ENCODE measurements around the gene UBAP1L. TPM values are rescaled to one million over a fixed set of nuclear protein-coding genes. Genes with fewer than 3 reads are reported as not detected.
A peak's percentile ranks its signal among the peaks of the same experiment; 100 is the strongest.

The UBAP1L gene
- total RNA-seq, 1 donor: 3.3 TPM

DNA sequence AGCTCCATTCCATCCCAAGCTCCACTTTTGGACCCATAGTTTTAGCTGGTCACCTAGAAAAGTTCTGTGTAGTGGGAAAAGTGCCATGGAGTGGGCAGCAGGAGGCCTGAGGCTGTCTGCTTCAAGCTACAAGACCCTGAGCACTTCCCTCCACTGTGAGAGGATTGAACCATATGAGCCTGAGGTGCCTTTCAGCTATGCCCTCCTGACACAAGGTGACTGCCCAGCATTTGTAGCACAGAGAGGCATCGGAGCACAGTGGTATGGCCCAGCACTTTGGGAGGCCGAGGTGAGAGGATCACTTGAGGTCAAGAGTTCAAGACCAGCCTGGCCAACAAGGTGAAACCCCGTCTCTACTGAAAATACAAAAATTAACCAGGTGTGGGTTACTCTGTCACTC, 42.4 kb downstream of the UBAP1L start:
- peaks cover 7% of the 10 kb centered on the region for H3K27me3 ChIP-seq (ENCODE audit: insufficient read depth, low read length)
- H3K9me3 ChIP-seq (ENCODE audit: low read depth, low read length): no peaks in the 10 kb centered on the region
- no peak overlapping the region for H2AFZ ChIP-seq (ENCODE audit: low read length)
- H4K20me1 ChIP-seq (ENCODE audit: insufficient read depth, low read length): no peaks in the 10 kb centered on the region
- TF ChIP-seq, protein P1, sequence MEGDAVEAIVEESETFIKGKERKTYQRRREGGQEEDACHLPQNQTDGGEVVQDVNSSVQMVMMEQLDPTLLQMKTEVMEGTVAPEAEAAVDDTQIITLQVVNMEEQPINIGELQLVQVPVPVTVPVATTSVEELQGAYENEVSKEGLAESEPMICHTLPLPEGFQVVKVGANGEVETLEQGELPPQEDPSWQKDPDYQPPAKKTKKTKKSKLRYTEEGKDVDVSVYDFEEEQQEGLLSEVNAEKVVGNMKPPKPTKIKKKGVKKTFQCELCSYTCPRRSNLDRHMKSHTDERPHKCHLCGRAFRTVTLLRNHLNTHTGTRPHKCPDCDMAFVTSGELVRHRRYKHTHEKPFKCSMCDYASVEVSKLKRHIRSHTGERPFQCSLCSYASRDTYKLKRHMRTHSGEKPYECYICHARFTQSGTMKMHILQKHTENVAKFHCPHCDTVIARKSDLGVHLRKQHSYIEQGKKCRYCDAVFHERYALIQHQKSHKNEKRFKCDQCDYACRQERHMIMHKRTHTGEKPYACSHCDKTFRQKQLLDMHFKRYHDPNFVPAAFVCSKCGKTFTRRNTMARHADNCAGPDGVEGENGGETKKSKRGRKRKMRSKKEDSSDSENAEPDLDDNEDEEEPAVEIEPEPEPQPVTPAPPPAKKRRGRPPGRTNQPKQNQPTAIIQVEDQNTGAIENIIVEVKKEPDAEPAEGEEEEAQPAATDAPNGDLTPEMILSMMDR (IDR thresholded peaks at IDR 0.05; ENCODE audit: extremely low read depth, low read depth, low read length): no peak
- no peak overlapping the region for H3K4me3 ChIP-seq (ENCODE audit: insufficient read depth, low read length)
- H3K4me2 ChIP-seq (ENCODE audit: insufficient read depth, low read length): no peak overlapping the region
- H3K79me2 ChIP-seq (ENCODE audit: insufficient read depth, low read length): no peaks in the 10 kb centered on the region
- no peaks in the 10 kb centered on the region for H3K36me3 ChIP-seq (ENCODE audit: insufficient read depth, low read length)
- no peak overlapping the region for H3K27ac ChIP-seq (ENCODE audit: low read depth, low read length)
- peaks cover 25% of the 10 kb centered on the region for H3K4me1 ChIP-seq (ENCODE audit: insufficient read depth, low read length)
- DNase-seq (ENCODE audit: insufficient read length, low spot score, missing footprints): peak; percentile 77

DNA sequence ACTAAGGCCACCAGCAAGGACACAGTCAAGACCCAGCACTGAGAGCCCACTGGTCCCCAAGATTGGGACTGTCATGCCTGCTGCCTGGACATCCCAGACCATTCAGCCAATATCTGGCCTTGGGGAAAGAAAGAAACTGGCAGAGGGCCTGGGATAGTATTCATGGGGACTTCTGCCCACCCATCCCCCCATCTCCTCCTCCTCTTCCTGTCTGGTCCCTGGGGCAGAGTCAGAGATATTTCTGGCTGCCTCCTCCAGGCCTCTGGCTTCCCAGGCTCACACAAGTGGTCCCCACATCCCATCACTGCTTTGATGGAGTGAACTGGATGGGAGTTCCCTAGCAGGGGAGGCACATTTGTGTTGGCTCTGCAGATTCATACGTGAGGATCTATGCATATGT, 43.0 kb downstream of the UBAP1L start:
- Histone ChIP-seq H3K79me2 (ENCODE audit: insufficient read depth, low read length) (no peaks in the 10 kb centered on the region), H3K9me3 (ENCODE audit: low read depth, low read length) (no peaks in the 10 kb centered on the region), H3K4me1 (ENCODE audit: insufficient read depth, low read length) (peaks cover 25% of the 10 kb centered on the region), H2AFZ (ENCODE audit: low read length) (no peak overlapping the region), H4K20me1 (ENCODE audit: insufficient read depth, low read length) (no peaks in the 10 kb centered on the region), H3K27me3 (ENCODE audit: insufficient read depth, low read length) (peaks cover 13% of the 10 kb centered on the region), H3K27ac (ENCODE audit: low read depth, low read length) (no peak overlapping the region), H3K36me3 (ENCODE audit: insufficient read depth, low read length) (no peaks in the 10 kb centered on the region), H3K4me3 (ENCODE audit: insufficient read depth, low read length) (no peak overlapping the region), H3K4me2 (ENCODE audit: insufficient read depth, low read length) (no peak overlapping the region)
- DNase-seq (ENCODE audit: insufficient read length, low spot score, missing footprints): peak; percentile 95
- TF ChIP-seq, protein P1 (IDR thresholded peaks at IDR 0.05; ENCODE audit: extremely low read depth, low read depth, low read length): no peak

DNA sequence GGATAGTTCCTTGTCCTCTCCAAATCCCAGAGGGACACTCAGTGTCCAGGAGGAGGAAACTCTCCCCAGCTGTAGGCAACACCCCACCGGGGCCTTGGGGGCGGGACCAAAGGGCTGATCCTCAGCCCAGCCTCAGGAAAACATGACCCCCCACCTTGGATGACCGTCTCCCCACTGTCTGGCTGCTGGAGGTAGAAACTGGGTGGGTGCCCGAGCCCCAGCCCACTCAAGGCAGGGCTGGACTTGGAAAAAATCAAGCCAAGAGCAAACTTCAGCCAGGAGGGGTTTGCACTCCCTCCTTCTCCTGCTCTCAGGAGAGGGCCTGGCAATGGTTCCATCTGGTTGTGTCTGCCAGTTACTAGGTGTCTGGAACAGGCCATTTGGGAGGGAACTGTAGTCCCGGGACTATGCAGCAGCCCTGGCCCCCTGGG, 43.6 kb downstream of the UBAP1L start:
- Histone ChIP-seq H3K27me3 (ENCODE audit: insufficient read depth, low read length) (peaks cover 20% of the 10 kb centered on the region), H4K20me1 (ENCODE audit: insufficient read depth, low read length) (no peaks in the 10 kb centered on the region), H3K4me1 (ENCODE audit: insufficient read depth, low read length) (peaks cover 25% of the 10 kb centered on the region), H3K4me2 (ENCODE audit: insufficient read depth, low read length) (no peak overlapping the region), H3K36me3 (ENCODE audit: insufficient read depth, low read length) (no peaks in the 10 kb centered on the region), H3K27ac (ENCODE audit: low read depth, low read length) (no peak overlapping the region), H3K4me3 (ENCODE audit: insufficient read depth, low read length) (no peak overlapping the region), H3K9me3 (ENCODE audit: low read depth, low read length) (no peaks in the 10 kb centered on the region), H3K79me2 (ENCODE audit: insufficient read depth, low read length) (no peaks in the 10 kb centered on the region), H2AFZ (ENCODE audit: low read length) (no peak overlapping the region)
- peak; percentile 80 for DNase-seq (ENCODE audit: insufficient read length, low spot score, missing footprints)
- TF ChIP-seq, protein P1 (IDR thresholded peaks at IDR 0.05; ENCODE audit: extremely low read depth, low read depth, low read length): no peak

DNA sequence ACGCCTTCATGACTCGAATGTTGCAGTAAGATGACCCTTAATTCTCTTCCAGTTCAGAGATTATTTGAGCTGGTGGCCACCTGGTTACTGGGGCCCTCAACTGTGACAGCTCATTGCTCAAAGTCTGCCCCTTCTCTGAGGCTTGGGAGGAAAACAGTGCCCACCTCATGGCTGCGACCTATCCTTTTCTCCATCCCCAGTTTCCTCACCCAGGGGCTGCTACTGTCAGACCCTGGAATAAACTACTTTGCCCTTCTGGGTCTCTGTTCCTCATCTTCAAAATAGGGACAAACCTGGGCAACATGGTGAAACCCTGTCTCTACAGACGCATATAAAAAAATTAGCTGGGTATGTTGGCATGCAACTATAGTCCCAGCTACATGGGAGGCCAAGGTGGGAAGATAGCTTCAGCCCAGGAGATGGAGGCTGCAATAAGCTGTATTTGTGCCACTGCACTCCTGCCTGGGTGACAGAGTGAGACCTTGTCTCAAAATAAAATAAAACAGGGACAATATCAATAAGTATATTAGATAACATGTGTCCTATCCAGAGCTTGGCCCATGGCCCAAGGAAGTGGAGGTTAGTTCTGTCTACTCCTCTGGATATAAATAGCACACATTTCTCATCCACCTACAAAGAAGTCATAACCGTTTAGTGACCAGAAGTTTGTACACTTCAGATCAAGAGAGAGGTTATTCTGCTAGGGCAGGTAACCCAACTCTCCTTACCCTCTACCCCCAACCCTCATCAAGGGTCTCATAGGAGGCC, 45.0 kb downstream of the UBAP1L start:
- no peak overlapping the region for H2AFZ ChIP-seq (ENCODE audit: low read length)
- peak; percentile 68 for DNase-seq (ENCODE audit: insufficient read length, low spot score, missing footprints)
- H3K9me3 ChIP-seq (ENCODE audit: low read depth, low read length): no peaks in the 10 kb centered on the region
- H3K36me3 ChIP-seq (ENCODE audit: insufficient read depth, low read length): no peaks in the 10 kb centered on the region
- no peak overlapping the region for H3K27ac ChIP-seq (ENCODE audit: low read depth, low read length)
- TF ChIP-seq, protein P1 (IDR thresholded peaks at IDR 0.05; ENCODE audit: extremely low read depth, low read depth, low read length): no peak
- peaks cover 33% of the 10 kb centered on the region for H3K27me3 ChIP-seq (ENCODE audit: insufficient read depth, low read length)
- no peak overlapping the region for H3K4me2 ChIP-seq (ENCODE audit: insufficient read depth, low read length)
- H4K20me1 ChIP-seq (ENCODE audit: insufficient read depth, low read length): no peaks in the 10 kb centered on the region
- no peaks in the 10 kb centered on the region for H3K79me2 ChIP-seq (ENCODE audit: insufficient read depth, low read length)
- H3K4me3 ChIP-seq (ENCODE audit: insufficient read depth, low read length): no peak overlapping the region
- H3K4me1 ChIP-seq (ENCODE audit: insufficient read depth, low read length): peaks cover 25% of the 10 kb centered on the region

All from osteoblast (primary cell).